Retinal pigment epithelial cell (primary cell): Measurements from ENCODE around the gene SCYL3.
A peak's percentile ranks its signal among the peaks of the same experiment; 100 is the strongest.

Experiments used
- DNase-seq: peaks from one replicate; pipeline ENCODE4 v3.0.0-alpha.2; 2010; ENCODE audit warnings: low read depth
- H3K4me3 ChIP-seq: 2 replicates; pipeline ENCODE4 v1.5.1; 2011; ENCODE audit warnings: mild to moderate bottlenecking, low read length, control low read depth, moderate library complexity
- TF ChIP-seq, protein P1 (sequence below): conservative IDR thresholded peaks from 2 replicates; pipeline ENCODE4 v1.5.1; 2011; ENCODE audit warnings: low read depth, low read length, control low read depth, inconsistent platforms

The SCYL3 gene

DNA sequence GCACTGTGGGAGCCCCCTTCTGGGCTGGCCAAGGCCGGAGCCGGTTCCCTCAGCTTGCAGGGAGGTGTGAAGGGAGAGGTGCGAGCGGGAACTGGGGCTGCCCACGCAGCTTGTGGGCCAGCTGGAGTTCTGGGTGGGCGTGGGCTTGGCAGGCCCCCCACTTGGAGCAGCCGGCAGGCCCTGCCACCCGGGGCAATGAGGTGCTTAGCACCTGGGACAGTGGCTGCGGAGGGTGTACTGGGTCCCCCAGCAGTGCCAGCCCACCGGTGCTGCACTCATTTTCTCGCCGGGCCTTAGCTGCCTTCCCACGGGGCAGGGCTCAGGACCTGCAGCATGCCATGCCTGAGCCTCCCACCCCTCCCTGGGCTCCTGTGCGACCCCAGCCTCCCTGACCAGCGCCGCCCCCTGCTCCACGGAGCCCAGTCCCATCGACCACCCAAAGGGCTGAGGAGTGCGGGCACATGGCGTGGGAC, 11.6 kb downstream of the SCYL3 start:
- no peak for DNase-seq
- TF ChIP-seq, protein P1, sequence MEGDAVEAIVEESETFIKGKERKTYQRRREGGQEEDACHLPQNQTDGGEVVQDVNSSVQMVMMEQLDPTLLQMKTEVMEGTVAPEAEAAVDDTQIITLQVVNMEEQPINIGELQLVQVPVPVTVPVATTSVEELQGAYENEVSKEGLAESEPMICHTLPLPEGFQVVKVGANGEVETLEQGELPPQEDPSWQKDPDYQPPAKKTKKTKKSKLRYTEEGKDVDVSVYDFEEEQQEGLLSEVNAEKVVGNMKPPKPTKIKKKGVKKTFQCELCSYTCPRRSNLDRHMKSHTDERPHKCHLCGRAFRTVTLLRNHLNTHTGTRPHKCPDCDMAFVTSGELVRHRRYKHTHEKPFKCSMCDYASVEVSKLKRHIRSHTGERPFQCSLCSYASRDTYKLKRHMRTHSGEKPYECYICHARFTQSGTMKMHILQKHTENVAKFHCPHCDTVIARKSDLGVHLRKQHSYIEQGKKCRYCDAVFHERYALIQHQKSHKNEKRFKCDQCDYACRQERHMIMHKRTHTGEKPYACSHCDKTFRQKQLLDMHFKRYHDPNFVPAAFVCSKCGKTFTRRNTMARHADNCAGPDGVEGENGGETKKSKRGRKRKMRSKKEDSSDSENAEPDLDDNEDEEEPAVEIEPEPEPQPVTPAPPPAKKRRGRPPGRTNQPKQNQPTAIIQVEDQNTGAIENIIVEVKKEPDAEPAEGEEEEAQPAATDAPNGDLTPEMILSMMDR = no peak
- H3K4me3 ChIP-seq = no peak overlapping the region

DNA sequence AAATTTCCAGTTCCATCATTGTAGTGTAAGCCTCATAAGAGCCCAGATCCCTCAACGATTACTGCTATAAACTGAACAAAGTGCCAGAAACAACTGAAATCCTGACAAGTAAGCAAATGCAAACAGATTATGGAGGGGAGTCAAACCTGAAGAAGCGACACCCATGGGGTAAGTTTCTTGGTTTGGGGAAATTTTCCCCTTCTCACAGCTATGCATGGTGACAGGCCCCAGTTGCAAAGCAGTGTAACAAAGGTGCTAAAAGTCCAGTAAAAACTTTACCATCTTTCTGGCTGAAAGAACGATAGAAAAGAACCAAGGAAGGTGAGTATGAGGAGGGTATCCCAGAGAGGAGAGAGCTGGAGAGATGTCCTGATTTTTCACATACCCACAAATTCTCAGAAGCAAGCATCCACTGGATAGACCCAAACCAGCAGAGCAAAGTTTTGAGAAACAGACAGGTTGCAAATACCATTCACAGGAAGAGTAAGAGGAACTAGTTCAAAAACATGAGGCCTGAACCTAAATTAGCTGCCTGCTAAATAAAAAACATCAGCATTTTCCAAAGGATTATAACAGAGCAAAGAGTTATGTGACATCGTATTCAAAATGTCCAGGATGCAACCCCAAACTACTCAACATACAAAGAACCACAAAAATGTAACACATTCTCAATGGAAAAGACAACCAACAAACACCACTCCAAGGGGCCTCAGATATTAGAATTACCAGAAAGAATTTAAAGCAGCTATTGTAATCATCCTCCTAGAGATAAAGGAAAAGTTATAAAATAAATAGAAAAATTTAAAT, 14.5 kb downstream of the SCYL3 start:
- no peak for DNase-seq
- TF ChIP-seq, protein P1 = no peak
- no peak overlapping the region for H3K4me3 ChIP-seq

DNA sequence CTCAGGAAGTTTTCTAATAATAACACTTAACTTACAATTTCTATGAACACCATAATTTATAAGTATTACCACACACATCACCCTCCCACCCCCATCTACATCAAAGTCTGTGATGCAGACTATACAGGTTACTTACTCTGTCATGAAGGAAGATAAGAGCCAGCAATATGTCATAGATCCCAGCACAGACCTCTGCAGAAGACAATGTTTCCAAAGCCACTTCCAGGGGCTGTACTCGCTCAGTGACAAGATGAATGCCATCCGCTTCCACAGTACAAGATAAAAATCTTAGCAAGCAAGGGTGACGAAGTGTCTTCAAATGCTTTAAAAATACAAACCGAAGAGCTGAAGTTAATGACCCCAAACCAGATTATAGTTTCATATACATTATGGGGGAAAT, 15.2 kb downstream of the SCYL3 start:
- TF ChIP-seq, protein P1 = no peak
- H3K4me3 ChIP-seq = no peak overlapping the region
- no peak for DNase-seq

DNA sequence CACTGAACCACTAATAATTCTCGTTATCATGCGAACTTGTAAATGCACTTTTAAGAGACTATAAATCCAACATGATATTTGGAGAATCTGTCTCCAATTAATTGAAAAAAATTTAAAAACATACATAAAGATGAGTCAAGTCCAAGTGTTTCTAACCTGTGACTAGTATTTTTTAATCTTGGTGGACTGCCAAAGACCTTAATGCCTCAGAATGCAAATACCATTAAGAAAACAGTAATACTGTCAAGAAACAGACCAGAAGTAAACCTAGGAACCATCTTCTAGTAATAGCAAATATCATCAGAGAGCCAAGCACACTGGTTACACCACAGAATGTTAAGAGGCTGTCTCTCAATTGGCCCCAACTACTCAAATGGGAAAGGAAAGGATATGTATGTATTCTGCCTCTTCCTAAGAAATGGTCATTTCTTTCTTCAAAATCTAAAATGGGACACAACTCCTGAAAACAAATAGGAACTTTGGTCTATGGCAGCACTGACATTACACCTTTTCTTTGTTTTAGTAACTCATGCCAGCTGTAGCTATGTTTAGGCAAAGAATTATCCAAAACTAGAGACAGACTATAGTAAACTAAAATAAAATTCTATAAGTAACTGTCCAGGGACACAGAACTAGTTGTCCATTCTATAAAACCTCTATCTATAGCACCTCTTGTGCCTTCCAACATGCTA, 15.8 kb downstream of the SCYL3 start:
- H3K4me3 ChIP-seq = no peak overlapping the region
- TF ChIP-seq, protein P1 = no peak
- DNase-seq = no peak

- DNase-seq = peak; percentile 54
- no peak overlapping the region for H3K4me3 ChIP-seq
- TF ChIP-seq, protein P1 = no peak
Measured at GRCh38 chr1:169874229-169874628, 19.5 kb downstream of the SCYL3 start.

DNA sequence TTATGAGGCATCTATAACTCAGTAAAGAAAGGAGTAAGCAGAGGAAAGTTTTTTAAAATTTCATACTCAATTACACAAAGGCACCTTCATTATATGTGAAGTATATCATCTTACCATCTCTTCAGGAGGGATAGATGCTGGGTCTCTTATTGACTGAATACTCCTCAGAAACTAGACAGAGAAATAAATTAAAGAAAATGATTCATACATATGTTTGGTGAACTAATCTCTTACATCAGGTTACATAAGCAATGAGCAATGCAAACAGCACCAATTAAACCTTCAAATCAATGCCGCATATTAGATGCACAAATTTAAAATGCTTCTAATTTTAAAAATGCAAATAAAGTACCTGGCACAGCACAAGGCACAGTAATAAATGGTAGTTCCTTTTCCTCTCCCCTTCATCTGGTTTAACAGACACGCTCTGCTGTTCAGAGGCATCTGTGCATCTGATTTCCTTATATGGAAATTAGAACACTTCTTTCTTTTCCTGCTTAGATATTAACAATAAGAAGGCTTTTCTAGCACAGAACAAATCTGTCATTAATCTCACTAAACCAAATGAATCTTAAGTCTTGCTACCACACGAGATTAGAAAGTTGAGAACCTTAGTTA, 20.0 kb downstream of the SCYL3 start:
- no peak for DNase-seq
- H3K4me3 ChIP-seq = no peak overlapping the region
- TF ChIP-seq, protein P1 = no peak
